ENCODE measurements around the gene PCSK2.

GRCh38 chr20:17364681-17365080, 137.8 kb downstream of the PCSK2 start:
- TF ChIP-seq EZH2 (IDR thresholded peaks at IDR 0.05; ENCODE audit: low read depth) (no peak), CTCF (conservative IDR thresholded peaks at IDR 0.05) (no peak)

All from PC-9 (cell line).